Muscle of leg (tissue), 11 donors: ENCODE measurements around the gene CFDP1. TPM values are rescaled to one million over a fixed set of nuclear protein-coding genes. Genes with fewer than 3 reads are reported as not detected.
"Not testable (repeated sequence)": the region's sequence is repeated elsewhere in the genome, so short reads cannot be mapped to it uniquely, and the experiment has no call there.

Experiments
- DNase-seq: peaks from one replicate; pipeline ENCODE4 v3.0.0; 2013
- H3K27ac ChIP-seq: one replicate; pipeline ENCODE4 v1.5.1; 2013; ENCODE audit warnings: mild to moderate bottlenecking, low read length, control low read depth
- H3K27me3 ChIP-seq: one replicate; pipeline ENCODE4 v1.6.1; 2013; ENCODE audit warnings: low read length; ENCODE audit not compliant: control insufficient read depth, insufficient read depth
- H3K36me3 ChIP-seq: one replicate; pipeline ENCODE4 v1.6.1; 2013; ENCODE audit warnings: low read length; ENCODE audit not compliant: control insufficient read depth, insufficient read depth
- H3K4me1 ChIP-seq: one replicate; pipeline ENCODE4 v1.6.1; 2013; ENCODE audit warnings: low read length; ENCODE audit not compliant: control insufficient read depth, insufficient read depth
- H3K4me3 ChIP-seq: one replicate; pipeline ENCODE4 v1.5.1; 2013; ENCODE audit warnings: low read length, control low read depth
- H3K9me3 ChIP-seq: replicated peaks from 2 replicates; pipeline ENCODE4 v1.6.1; 2013; ENCODE audit warnings: low read depth, low read length; ENCODE audit not compliant: control insufficient read depth
- WGBS: methylation state at CpG from one replicate; pipeline ENCODE4 v1.1.5; 2013; ENCODE audit warnings: missing lambda C conversion rate; ENCODE audit not compliant: insufficient coverage; 5-methylcytosine and 5-hydroxymethylcytosine counted together
- polyA plus RNA-seq, 8 donors: library from polyadenylated mRNA; unstranded; fragments of 120-200 nt; gene quantifications; one replicate each; pipeline versions ENCODE4 v1.2.1 to v1.2.3, GENCODE V29; 2013; ENCODE audit warnings: inconsistent platforms in 1 of 8, low replicate concordance in 1 of 8; ENCODE audit not compliant: insufficient read length in 8 of 8, insufficient read depth in 1 of 8
- total RNA-seq: library from RNA; stranded (reverse); fragments of 120-200 nt; gene quantifications from one replicate; pipeline ENCODE4 v1.2.4, GENCODE V29; 2013

CFDP1 gene
- total and polyA plus RNA-seq, 9 donors: 82.5 to 132 (median 89.5) TPM

DNA sequence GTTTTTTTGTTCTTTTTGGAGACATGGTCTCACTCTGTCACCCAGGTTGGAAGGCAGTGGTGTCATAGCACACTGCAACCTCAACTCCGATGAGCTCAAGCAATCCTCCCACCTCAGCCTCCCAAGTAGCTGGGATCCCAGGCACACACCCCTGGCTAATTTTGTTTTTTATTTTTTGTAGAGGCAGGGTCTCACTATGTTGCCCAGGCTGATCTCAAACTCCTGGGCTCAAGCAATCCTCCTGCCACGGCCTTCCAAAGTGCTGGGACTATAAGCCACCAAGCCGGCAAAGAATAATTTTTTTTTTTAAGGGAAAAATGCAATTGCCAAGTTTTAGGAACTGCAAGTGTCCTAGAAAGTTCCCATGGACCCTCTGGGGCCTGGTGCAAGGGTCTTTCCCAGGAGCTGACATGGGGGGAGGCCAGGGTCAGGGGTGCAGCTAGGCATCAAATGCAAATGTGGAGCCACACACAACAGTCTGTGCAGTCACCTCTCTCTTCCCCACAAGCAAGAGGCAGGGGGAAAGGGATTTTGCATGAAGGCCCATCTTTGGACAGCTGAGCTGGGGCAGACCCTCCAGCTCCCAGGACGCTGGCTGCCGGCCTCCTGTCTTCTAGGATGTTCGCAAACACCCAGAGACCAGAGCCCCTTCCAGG, 161.7 kb downstream of the CFDP1 start:
- DNase-seq: no peak
- Histone ChIP-seq H3K4me3 (no peak overlapping the region), H3K27me3 (no peaks in the 10 kb centered on the region), H3K9me3 (no peaks in the 10 kb centered on the region), H3K36me3 (no peaks in the 10 kb centered on the region), H3K4me1 (peaks cover 38% of the 10 kb centered on the region), H3K27ac (peak overlapping the region; percentile 59)
- WGBS: 21% methylated on average over 4 of the region's 6 CpGs

DNA sequence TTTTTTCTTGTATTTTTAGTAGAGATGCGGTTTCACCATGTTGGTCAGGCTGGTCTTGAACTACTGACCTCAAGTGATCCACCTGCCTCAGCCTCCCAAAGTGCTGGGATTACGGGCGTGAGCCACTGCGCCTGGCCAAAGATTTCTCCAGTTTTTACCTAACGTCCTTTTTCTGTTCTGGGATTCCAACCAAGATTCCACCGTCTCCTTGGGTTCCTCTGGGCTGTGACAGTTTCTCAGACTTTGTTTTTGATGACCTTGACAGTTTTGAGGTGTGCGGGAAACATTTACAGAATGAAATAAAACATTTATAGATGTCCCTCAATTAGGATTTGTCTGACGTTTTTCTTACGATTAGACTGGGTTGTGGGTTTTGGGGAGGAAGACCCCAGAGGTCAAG, 163.9 kb downstream of the CFDP1 start:
- not testable (repeated sequence) for DNase-seq, H3K27me3 ChIP-seq, H3K9me3 ChIP-seq, H3K36me3 ChIP-seq, H3K4me3 ChIP-seq
- Histone ChIP-seq H3K4me1 (peaks cover 50% of the 10 kb centered on the region), H3K27ac (peak overlapping the region; percentile 11)
- WGBS: 84% methylated on average over 3 of the region's 9 CpGs

DNA sequence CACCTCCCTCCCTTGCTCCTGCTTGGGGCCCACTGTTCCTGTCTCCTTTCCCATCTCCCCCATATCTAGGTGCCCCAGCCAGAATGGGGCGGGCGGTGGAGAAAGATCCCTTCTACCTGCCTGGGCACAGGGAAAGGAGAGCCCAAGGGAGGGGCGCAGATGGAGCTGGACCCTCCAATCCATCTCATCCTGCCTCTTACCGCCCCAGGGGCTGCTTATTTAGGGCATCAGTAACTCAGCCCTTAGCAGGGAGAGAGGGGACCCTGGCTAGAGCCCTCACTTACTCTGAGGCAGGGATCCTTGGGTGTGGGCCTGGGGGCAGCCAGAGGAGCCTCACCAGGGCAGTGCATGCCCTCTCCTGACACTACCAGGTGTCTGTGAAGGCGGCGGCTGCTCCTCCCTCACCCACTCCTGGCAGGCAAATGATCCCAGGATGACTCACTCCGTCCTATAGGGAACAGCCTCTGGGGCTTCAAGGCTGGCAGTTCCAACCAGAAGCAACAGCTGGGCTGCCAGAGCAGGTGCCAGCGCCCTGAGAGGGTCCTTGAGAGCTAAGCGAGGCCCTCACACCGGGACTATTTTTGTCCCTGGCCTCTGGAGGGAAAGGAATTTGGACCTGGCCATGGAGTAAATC, 165.6 kb downstream of the CFDP1 start:
- H3K4me3 ChIP-seq: no peak overlapping the region
- no peaks in the 10 kb centered on the region for H3K9me3 ChIP-seq
- peak; percentile 90 for DNase-seq
- H3K4me1 ChIP-seq: peaks cover 66% of the 10 kb centered on the region
- peaks cover 3% of the 10 kb centered on the region for H3K27me3 ChIP-seq
- H3K36me3 ChIP-seq: peaks cover 4% of the 10 kb centered on the region
- H3K27ac ChIP-seq: peak overlapping the region; percentile 94
- 77% methylated on average over 6 of the region's 10 CpGs for WGBS

DNA sequence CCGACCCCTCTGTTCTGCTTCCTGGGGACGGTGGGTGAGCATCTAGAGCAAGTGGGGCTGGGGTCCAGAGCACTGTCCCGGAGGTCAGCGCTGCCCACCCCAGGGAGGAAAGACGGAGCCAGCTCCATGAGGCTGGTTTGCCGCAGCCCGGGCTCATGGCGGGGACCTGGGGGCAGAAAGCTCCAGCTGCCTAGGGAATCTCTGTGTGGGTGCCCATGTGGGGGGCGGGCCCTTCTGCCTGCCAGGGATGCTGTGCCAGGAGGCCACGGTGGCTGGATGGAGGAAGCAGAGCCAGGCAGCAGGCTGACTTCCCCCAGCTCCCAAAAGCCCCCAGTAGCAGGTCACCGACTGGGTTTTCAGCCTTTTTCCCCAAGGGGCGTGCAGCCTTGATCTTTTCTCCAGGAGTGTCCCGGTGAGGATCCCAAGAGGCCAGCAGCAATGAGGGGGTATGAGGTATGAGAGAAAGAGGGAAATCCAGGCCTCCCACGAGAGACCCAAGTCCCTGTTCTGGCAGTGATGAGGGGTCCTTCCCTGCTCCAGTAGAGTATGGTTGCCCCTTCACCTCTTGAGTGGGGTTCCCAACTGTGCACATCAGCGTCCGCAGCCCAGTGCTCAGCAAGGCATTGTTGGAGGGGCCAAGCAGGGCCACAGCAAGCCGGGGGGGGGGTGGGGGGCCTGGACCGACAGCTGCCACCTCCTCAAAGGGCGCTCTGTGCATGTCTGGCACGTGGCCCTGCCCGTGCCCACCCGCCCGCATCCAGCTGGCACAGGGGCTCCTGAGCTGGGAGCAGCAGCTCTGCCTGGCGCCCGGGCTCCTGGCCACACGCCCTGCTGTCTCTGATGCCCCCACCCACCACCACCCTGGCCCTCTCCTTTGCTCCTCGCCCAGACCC, 166.3 kb downstream of the CFDP1 start:
- peak; percentile 60 for DNase-seq
- H3K36me3 ChIP-seq: peaks cover 11% of the 10 kb centered on the region
- peaks cover 69% of the 10 kb centered on the region for H3K4me1 ChIP-seq
- peaks cover 3% of the 10 kb centered on the region for H3K27me3 ChIP-seq
- H3K4me3 ChIP-seq: peak overlapping the region; percentile 99
- peak overlapping the region; percentile 94 for H3K27ac ChIP-seq
- no peaks in the 10 kb centered on the region for H3K9me3 ChIP-seq
- 73% methylated on average over 21 of the region's 27 CpGs for WGBS

DNA sequence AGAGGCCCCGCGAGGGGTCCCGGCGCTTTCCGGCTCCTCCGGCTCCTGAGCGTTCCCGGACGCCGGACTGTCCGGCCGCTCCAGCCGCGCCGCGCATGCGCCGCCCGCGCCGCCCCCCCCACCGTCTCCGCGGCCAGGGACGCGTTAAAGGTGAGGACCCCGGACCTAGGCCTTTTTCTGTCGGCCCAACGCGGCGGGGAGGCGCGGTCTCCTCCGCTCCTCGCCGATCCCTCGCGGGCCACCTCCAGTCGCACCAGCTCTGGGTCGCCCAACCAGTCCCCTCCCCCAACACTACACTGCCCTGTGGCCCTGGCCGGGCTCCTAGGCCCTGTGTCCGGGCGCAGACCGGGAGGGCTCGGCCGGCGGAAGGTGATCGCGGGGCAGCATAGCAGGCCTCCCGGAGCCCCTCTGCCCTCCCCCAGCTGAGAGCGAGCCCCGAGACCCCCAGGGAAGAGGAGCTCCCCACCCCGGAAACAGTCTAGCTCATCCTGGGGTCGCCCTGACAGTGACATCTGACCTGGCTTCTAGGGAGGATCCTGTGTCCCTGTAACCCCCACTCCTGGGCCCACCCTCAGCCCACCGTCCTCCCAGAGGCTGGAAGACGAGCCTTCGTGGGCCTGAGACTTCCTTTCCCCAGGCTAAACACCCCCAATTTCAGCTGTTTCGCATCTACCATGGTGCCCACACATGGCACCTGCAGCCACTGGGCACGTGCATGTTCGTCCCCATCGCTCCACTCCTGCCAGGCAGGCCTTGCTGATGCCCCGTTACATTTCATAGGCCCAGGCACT, 167.2 kb downstream of the CFDP1 start:
- peak overlapping the region; percentile 99 for H3K4me3 ChIP-seq
- peak; percentile 91 for DNase-seq
- WGBS: 4% methylated on average over 57 of the region's 62 CpGs
- H3K36me3 ChIP-seq: peaks cover 15% of the 10 kb centered on the region
- H3K27ac ChIP-seq: peak overlapping the region; percentile 84
- no peaks in the 10 kb centered on the region for H3K9me3 ChIP-seq
- peaks cover 70% of the 10 kb centered on the region for H3K4me1 ChIP-seq
- H3K27me3 ChIP-seq: peaks cover 3% of the 10 kb centered on the region

DNA sequence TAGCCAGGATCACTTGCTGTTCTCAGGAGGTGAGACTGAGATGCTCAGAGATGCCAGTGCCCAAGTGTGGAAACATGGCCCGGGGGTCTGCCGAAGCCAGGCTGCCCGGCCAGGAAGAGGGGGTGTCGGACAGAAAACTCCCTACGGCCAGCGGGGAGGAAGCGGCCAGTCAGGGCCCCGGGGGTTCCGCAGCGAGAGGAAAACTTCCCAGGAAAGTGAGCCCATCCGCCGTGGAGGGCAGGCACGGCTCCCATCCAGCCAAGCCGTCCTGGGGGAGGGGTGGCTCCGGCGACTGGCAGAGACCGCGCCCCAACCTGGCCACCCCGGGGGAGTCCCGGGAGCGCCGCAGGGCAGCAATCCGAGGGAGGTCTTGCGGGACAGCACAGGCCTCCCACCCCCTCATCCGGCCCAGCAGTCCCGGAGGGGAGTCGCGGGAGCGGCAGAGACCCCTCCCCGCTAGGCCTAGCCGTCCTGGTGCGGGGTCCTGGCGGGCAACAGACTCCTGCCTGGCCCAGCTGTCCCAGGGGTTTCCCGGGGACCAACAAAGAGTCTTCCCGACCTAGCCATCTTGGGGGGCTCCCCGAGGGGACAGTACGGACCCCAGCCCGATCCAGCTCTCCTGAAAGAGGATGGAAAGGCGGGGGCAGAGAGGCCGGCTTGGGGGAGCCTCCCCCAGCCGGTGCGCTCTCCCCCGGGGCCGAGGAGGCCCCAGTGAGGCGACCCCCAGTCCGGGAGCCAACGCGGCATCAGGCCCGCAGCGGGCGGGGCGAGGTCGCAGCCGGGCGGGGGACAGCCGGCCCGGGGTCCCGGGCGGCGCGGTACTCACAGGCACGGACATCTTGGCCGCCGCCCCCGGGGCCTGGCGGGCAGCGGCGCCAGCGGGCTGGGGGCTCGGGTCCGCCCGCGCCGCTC, 168.0 kb downstream of the CFDP1 start:
- peaks cover 15% of the 10 kb centered on the region for H3K36me3 ChIP-seq
- H3K9me3 ChIP-seq: no peaks in the 10 kb centered on the region
- peaks cover 73% of the 10 kb centered on the region for H3K4me1 ChIP-seq
- peaks cover 3% of the 10 kb centered on the region for H3K27me3 ChIP-seq
- peak overlapping the region; percentile 99 for H3K4me3 ChIP-seq
- WGBS: under 1% methylated on average over 74 of the region's 74 CpGs
- peak overlapping the region; percentile 97 for H3K27ac ChIP-seq
- no peak for DNase-seq

DNA sequence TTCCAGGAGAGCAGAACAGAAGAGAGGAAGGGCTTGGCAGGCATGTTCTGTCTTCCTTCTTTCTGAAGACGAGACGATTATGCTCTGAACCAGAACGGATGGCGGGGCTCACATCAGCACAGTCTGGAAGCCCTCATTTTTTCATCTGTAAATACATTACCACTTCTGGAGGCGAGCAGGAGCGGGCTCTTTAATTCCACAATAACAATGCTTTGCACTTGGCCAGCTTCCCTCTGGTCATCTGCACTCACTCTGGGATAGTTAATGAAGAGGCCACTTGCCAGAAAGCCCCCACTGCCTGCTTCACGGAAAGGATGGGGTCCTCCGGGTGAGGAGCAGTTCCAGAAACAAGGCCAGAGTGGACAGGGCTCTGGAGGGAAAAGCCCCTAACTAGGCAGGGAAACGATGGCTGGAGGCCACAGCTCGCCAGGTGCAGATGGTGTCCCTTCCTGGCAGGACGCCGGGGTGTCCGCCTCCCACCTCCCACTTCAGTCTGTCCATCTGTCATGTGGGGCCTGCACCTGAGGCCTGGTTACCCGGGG, 168.8 kb downstream of the CFDP1 start:
- peak; percentile 93 for DNase-seq
- H3K27ac ChIP-seq: peak overlapping the region; percentile 97
- peak overlapping the region; percentile 99 for H3K4me3 ChIP-seq
- H3K9me3 ChIP-seq: no peaks in the 10 kb centered on the region
- H3K27me3 ChIP-seq: peaks cover 3% of the 10 kb centered on the region
- H3K4me1 ChIP-seq: peaks cover 73% of the 10 kb centered on the region
- H3K36me3 ChIP-seq: peaks cover 15% of the 10 kb centered on the region
- 9% methylated on average over 11 of the region's 14 CpGs for WGBS

DNA sequence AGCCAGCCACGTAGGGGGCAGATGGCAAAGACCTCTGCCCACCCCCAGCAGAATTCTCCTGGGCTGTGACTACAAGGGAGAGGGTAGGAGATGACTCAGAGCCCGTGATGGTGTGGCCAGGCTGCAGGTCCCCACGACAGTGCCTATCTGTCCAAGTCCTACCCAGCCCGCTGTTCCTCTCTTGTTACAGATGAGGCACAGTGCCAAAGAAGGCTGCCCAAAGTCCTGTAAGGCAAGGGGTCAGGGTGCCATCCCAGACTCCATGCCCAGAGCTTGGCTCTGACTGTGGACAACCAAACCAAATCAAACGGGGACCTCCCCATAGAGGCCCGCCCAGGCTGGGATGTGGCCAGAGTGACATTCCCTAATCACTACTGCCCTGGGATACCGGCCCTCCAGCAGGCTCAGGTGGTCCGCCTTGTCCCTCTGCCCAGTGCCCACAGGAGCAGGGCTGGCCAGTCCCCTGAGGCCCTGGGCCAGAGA, 169.3 kb downstream of the CFDP1 start:
- Histone ChIP-seq H3K9me3 (no peaks in the 10 kb centered on the region), H3K36me3 (peaks cover 17% of the 10 kb centered on the region), H3K27ac (peak overlapping the region; percentile 97), H3K4me1 (peaks cover 72% of the 10 kb centered on the region), H3K27me3 (peaks cover 3% of the 10 kb centered on the region), H3K4me3 (peak overlapping the region; percentile 99)
- DNase-seq: peak; percentile 70
- 14% methylated on average over 5 of the region's 8 CpGs for WGBS
